ENCODE results near the gene CDH18.

CDH18 gene

DNA sequence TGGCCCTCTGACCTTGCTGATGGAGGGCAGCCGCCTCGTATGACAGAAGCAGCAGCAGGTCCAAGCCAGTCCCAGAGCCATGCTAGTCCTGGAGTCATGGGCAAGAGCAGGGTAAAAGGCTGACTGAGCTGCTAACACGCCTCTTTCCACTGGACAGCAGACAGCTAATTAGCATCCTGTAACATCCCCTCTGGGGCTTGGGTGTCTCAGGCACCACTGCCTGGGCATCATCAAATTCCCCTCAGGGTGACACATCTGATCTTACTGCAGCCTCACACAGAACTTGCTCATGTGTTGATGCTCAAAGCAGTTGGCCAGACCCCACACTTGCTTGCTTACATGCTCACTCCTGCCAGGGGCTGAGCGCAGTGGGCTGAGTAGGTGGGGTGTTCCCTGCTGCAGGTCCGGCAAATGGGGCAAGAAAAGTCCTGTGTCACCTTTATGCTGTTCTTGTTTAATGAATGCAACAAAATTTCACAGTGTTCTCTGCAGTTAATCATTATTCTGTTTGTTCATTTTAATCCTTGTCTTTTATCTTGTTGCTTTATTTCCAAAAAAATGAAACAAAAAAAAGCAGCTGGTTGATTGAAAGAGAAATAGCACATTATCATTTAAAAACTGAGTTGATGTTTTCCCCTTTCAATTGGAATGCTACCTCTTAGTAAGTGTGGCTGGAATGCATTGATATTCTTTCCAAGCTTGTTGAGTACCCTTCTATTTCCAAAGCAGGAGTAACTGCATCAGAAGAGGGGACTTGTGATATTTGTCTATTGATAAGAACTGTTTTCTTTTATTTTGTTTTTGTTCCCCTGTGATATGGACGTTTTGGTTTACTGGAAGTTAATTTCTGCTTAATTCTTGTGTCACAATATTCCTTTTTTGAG is 254.1 kb downstream of the CDH18 start:
- no peak for DNase-seq (ENCODE audit: low read depth)

DNA sequence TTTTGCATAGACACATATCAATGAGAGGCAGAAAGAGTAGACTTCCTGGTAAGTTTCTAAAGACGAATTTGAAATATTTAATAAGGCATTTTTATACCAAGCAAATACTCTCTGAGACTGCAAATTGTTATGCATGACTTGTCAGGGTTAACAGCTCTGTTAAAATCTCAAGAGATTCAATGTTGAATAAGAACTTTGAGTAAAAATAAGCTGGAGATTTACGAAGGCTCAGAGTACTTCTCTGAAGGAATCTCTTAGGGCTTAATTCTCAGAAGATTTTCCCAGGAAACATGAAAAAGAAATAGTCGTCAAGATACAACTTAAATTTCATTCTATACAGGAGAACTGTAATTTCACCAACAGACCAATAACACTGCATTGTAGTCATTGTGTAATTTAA is 259.4 kb downstream of the CDH18 start:
- no peak for DNase-seq (ENCODE audit: low read depth)

DNA sequence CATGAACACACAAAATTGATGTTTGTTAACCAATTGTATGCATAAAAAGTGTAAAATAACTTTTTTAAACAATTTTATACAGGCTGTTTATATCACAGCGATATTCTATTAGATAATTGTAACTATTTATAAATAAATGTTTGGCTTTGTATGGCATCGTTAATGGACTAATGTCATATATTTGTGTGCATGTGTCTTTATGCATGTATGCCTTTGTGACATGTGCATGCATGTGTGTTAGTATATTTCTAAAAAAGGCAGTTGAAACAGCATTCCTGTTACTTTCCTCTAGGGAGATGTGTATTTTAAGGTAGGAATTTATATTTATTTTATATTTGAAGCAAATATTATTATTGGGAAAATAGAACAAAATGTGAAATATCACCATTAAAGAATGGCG is 268.9 kb downstream of the CDH18 start:
- DNase-seq (ENCODE audit: low read depth): no peak

DNA sequence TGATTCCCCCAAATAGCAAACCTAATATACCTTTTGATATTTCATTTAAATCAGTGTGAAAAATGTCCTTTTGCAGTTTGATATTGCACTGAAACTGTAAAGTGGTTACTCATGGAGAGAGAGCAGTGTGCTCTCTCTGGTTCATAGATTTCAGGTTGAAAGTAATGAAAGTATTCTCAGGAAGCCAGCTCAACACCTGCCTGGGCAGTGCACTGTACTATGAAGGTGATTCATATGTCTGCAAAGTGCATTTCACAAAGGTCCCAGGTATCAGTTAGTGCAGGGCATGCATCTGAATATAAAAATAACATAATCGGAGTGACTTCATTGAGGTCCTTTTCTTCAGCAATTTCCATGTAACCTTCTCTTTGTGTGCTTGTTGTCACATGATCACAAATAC is 274.3 kb downstream of the CDH18 start:
- DNase-seq (ENCODE audit: low read depth): no peak

DNA sequence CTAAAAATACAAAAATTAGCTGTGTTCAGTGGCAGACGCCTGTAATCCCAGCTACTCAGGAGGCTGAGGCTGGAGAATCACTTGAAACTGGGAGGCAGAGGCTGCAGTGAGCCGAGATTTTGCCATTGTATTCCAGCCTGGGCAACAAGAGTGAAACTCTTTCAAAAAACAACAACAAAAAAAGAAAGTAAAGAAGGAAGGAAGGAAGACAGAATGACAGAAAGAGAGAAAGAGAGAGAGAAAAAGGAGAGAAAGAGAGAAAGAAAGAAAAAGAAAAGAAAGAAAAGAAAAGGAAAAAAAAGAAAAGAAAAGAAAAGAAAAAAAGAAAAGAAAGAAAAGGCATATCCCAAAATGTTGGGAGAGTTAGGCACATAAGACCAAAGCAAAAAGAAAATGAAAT is 278.6 kb downstream of the CDH18 start:
- DNase-seq (ENCODE audit: low read depth): no peak

DNA sequence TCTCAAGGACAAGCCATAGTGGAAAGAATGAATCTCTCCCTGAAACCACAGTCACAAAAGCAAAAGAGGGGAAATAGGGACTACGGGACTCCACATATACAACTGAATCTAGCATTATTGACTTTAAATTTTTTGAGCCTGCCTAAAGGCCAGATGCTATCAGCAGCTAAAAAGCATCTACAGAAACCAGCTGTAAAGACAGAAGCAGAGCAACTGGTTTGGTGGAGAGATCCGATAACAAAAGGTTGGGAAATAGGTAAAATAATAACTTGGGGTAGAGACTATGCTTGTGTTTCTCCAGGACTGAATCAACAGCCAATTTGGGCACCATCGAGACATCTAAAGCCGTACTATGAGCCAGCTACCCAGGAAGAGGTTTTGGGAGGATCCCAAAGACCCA is 281.2 kb downstream of the CDH18 start:
- no peak for DNase-seq (ENCODE audit: low read depth)

DNA sequence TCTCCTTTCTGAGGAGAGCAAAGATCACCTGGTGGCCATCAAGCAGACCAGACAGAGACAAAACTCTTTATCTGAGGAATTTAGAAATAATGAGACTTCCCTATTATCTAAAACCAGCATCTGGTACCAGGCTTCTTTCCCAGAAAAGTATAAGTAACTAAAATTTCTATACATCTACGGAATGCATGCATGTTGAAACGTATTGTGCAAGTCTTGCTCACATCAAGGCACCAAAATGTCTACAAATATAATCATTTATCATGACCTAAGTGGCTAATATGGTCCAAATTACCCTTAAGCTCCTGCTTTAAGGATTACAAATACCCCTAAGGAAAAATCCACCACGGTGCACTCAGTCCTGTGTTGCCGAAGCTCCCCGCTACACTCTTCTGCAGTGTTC is 286.3 kb downstream of the CDH18 start:
- no peak for DNase-seq (ENCODE audit: low read depth)

DNA sequence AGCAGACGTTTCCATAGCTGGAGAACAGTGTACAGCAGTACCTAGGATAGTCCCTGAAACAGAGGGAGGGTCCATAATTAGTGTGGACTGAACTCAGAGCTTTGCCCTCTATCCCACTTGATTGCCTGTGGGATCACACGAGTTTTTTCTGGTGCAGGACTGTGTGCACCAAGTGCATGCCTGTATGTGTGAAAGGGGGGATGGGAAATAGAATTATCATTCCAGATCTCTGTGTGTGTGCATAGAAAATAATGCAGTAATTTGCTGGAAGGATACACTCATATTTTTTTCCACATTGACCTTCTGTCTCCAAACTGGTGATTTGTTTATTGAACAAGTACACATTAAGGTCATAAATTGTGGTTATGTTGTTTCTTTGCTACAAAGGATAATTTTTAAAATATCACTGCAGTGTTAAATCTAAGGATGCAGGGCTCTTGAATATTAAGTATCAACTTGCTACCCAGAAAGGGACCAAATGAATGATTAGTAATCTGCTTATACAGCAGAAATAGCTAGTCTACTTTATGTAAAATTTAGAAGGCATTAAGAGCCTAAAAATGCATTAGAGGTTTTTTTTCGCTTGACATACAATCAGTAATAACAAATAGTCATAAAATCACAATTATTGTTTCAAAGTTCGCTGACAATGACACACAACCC is 292.9 kb downstream of the CDH18 start:
- no peak for DNase-seq (ENCODE audit: low read depth)

DNA sequence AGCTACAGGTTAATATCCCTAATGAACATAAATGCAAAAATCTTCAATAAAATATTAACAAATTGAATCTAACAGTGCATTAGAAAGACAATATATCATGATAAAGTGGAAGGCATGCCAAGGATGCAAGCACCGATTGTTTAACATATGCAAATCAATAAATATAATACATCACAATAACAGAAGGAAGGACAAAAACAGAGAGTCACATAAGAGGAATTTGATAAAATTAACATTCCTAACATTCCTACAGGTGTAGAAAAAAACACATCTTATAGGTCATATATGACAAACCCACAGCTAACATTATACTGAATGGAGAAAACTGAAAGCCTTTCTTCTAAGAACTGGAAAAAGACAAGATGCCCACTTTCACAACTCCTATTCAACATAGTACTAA is 297.0 kb downstream of the CDH18 start:
- DNase-seq (ENCODE audit: low read depth): no peak

DNA sequence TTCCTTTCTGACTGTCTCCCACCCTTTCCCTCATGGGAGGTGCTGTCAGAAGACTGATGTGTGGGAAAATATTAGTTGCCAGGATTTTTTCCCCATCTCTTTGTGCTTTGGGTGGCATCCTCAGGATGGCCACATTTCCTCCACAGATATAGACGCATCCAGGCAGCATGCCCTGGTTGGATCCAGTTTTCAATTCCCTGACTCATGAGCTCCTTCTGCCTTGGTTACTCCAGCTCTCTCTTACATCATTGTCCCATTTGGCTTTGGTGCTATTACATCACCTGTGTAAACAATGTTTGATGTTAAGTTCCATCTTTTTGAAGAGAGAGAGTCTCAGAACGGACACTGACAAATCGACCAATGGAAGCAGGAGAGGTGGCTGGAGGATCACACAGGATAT is 302.5 kb downstream of the CDH18 start:
- DNase-seq (ENCODE audit: low read depth): no peak

DNA sequence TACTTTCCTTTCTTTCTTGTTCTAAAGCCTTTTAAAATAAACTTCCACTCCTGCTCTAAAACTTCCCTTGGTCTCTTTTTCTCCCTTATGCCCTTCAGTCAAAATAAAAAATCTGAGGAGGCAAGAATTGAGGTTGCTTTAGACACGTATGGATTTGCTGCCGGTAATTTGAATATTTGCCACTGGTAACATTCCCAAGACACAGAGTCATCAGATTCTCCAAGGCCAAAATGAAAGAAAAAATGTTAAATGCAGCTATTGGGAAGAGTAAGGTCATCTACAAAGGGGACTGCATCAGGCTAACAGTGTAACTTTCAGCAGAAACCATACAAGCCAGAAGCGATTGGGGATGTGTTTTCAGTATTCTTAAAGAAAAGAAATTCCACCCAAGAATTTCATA is 311.1 kb downstream of the CDH18 start:
- no peak for DNase-seq (ENCODE audit: low read depth)

DNA sequence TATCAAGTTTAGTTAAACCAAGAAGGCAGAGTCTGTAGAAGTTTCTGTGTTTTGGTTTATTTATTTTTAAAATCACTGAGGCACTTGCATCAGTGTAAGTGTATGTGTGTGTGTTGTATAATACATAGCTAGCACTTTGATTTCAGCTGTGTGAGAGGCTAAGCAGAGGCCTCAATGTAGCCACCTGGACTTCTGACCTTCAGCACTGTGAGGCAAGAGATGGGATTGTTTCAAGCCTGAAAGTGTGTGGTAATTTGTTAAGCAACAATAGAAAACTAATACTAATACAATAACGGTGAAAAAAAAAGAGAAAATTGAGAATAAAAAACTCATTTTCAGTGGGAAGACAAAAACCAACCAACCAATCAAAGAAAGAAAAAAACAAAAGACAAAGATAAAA is 327.3 kb downstream of the CDH18 start:
- DNase-seq (ENCODE audit: low read depth): no peak

DNA sequence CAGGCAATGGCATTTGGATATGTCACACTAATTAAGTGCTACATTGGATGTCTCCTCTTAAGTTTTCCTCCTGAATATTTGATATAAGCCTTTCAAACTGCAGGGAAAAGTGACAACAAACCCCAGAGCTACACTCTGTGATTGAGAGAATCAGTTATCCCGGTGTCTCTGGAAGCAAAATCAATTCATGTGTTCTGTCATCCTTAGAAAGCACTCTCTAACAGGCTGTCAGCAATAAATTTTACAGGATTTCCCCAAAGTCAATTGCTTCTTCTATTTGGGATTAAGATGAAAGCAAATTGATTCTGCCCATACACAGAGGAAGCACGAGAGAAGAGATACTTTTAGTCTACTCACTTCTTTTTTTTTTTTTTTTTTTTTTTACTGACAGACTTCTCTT is 332.4 kb downstream of the CDH18 start:
- no peak for DNase-seq (ENCODE audit: low read depth)

DNA sequence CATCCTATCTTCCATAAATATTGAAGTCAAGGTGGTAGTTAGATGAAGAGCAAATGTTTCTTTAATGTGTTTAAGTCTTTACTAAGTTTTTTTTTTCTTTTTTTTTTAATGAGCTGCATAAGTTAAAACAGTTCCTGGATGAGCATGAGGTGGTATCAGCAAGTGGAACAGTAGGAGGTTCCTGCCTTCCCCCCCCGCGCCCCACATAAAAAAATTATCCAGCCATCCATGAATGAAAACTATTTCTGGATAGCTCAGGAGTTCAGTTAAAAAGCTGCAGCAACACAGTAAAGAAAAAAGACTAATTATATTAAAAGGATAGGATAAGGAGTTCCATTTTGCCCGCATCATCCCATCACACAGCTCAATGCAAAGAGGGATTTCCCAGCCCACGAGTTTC is 349.5 kb downstream of the CDH18 start:
- no peak for DNase-seq (ENCODE audit: low read depth)

DNA sequence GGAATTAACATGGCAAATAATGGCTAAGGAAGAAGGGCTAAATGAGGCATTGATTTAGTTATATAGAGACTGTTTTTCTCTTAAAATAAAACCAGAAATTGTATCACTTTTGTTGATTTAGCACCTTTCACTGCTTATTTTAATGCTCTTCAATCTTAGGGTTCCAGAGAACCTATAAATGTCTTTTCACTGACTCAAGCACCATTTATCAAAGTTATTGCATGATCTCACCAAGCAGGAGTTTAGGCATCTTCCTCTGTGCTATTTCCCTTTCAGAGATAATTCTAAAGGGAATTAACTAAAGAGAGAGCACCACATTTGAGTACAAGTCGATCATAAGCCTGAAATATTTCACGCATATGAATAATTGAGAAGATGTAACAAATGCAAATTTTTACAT is 357.1 kb downstream of the CDH18 start:
- DNase-seq (ENCODE audit: low read depth): no peak

DNA sequence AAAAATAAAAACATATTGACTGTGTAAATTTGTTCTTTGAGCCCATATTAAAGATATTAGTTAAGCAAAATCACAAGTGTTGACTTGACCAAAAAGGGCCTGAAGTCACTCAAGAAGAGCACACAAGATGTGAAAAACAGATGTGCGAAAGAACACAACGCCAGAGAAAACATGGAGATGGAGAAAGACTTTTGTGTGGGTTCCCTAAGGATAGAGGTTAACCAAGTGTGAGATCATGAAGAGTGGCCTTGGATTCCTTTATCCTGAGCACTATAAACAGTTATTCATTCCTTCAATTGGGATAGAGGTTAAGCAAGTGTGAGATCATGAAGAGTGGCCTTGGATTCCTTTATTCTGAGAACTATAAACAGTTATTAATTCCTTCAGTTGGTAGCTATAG is 361.8 kb downstream of the CDH18 start:
- no peak for DNase-seq (ENCODE audit: low read depth)

DNA sequence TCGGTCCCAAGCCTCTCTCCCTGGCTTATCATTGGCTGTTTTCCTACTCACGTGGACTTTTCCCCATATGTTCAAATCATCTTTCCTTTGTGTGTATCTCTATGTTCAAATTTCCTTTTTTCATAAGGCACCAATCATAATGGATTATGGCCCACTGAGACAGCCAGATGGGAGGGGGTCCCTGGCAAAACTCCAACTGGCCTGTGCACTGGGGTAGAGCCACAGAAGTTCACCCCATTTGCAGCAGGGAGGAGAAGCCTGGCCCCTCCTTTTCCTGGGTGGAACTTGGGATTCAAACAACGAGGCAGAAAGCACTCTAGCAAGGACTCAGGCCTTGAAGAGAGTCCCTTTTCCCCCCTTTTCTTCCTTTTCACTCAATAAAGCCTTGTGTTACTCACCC is 362.4 kb downstream of the CDH18 start:
- no peak for DNase-seq (ENCODE audit: low read depth)

DNA sequence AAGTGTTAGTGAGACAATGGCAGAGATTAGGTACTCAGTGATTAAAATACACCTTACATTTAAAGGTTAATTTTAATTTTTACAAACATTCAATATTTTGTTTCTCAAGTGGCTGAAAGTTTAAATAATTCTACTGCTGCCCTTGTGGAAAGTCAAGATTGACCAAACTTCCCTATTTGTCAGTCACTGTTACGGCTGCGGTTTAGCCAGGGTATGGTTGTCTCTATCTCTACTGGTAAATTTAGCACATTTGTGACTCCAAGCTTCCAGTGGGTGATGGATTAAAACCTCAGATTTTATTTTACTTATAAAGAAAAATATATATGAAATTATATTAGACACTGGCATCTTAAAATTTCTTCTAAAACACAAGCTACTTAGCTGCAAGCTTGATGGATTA is 368.4 kb downstream of the CDH18 start:
- DNase-seq (ENCODE audit: low read depth): no peak

DNA sequence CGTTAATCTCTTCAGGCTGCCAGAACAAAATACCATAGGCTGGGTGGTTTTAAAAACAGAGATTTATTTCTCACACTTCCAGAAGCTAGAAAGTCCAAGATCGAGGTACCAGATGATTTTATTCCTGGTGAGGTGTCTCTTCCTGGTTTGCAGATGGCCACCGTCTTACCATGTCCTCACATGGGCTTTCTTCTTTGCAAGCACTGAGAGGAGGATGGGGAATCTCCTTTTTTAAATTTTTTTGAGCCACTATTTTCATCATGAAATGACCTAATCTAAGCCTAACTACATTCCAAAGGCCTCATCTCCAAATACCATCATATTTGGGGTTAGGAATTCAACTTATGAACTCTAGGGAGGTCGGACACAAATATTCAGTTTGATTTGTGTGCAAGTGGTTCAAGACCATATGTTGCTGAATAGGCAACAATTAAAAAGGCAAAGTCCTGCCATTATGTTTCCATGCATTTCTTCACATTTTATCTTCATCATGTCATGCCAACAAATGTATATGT is 371.2 kb downstream of the CDH18 start:
- no peak for DNase-seq (ENCODE audit: low read depth)

DNA sequence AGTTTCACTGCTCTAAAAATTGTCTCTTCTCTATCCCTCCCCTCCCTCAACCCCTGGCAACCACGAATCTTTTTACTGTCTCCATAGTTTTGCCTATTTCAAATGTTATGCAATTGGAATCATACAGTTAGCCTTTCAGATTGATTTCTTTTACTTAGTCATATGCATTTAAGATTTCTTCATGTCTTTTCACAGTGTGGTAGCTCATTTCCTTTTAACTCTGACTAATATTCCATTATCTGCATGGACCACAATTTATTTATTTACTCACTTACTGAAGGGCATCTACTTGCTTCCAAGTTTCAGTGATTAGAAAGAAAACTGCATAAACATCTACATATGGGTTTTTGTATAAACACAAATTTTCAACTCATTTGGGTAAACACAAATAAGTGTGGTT is 372.3 kb downstream of the CDH18 start:
- DNase-seq (ENCODE audit: low read depth): no peak

DNA sequence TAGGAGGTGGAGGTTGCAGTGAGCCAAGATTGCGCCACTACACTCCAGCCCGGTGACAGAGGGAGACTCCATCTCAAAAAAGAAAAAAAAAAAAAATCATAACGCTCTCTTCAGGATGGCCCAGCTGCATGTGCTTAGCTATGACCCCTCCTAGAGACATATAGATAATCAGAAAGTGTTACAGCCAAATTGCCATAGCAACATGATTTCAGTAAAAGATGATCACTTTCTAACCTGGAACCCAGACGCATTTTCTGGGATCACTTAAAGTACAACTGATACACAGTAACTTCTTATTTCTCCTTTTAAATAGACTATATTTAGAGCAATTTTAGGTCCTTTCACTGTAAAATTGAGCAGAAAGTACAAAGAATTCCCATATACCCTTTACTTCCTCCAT is 372.9 kb downstream of the CDH18 start:
- no peak for DNase-seq (ENCODE audit: low read depth)

DNA sequence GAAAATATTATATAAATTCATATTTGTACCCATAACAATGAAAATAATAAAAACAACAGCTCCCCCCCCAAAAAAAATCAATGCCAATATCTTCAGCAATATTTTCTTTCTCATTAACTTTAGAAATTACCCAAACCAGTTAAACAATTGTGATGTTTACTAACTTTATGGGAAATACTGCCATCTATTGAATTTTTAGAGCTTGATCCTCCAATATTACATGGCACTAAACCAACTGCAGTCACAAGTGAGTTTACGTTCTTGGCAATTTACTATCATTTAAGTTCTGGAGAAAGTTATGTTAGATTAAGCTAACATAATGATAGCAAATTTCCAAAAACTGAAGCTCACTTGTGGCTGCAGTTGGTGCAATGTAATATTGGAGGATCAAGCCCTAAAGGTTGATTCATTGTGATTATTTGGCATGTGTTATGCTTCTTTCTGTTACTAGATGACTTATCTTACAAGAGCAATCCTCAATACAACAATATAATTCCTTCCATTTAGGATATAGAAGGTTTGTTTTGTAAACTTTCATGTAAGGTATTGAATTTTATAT is 379.5 kb downstream of the CDH18 start:
- no peak for DNase-seq (ENCODE audit: low read depth)

DNA sequence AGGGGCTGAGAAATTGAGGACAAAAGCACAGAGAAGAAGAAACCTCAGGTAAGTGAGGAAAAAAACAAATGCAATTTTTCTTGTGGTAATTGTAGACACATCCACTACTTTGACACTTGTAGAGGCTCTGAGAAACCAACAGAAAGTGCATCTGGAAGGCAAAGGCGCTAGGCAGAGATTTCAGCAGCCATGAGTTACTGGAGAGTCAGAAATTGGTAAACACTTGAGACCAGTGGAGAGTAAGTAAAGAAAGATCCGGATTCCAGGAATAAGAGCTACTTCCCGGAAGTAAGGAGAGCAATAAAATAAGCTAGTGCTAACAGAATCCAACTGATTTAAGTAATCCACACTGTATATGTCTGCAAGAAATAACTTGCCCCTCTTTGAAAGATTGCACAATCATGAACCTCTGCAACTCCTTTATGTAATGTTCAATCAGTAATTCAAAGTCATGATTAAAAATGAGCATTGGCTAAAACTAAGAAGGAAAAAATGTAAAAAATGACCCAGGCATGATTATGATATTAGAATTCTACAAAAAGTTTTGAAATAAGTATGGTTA is 382.1 kb downstream of the CDH18 start:
- no peak for DNase-seq (ENCODE audit: low read depth)
